ENCODE results near the gene SLC48A1.

SLC48A1 gene

GRCh38 chr12:47822401-47822800 lies 49.4 kb downstream of the SLC48A1 start:
- H3K4me3 ChIP-seq (ENCODE audit: control insufficient read depth, low read depth, low read length): no peak overlapping the region
- TF ChIP-seq CTCF (IDR thresholded peaks at IDR 0.05; ENCODE audit: control insufficient read depth, insufficient read depth, low read depth, low read length, missing control alignments): no peak
- DNase-seq (ENCODE audit: low read depth): no peak

- DNase-seq (ENCODE audit: low read depth): no peak
- H3K4me3 ChIP-seq (ENCODE audit: control insufficient read depth, low read depth, low read length): no peak overlapping the region
- TF ChIP-seq CTCF (IDR thresholded peaks at IDR 0.05; ENCODE audit: control insufficient read depth, insufficient read depth, low read depth, low read length, missing control alignments): no peak
These were observed 49.8 kb downstream of the SLC48A1 start for GRCh38 chr12:47822863-47823262.

- H3K4me3 ChIP-seq (ENCODE audit: control insufficient read depth, low read depth, low read length): no peak overlapping the region
- no peak for DNase-seq (ENCODE audit: low read depth)
- TF ChIP-seq CTCF (IDR thresholded peaks at IDR 0.05; ENCODE audit: control insufficient read depth, insufficient read depth, low read depth, low read length, missing control alignments): no peak
These were observed 50.5 kb downstream of the SLC48A1 start for GRCh38 chr12:47823422-47824086.

- no peak for TF ChIP-seq CTCF (IDR thresholded peaks at IDR 0.05; ENCODE audit: control insufficient read depth, insufficient read depth, low read depth, low read length, missing control alignments)
- DNase-seq (ENCODE audit: low read depth): no peak
- no peak overlapping the region for H3K4me3 ChIP-seq (ENCODE audit: control insufficient read depth, low read depth, low read length)
These were observed 51.2 kb downstream of the SLC48A1 start for GRCh38 chr12:47824198-47824597.

- no peak overlapping the region for H3K4me3 ChIP-seq (ENCODE audit: control insufficient read depth, low read depth, low read length)
- DNase-seq (ENCODE audit: low read depth): no peak
- TF ChIP-seq CTCF (IDR thresholded peaks at IDR 0.05; ENCODE audit: control insufficient read depth, insufficient read depth, low read depth, low read length, missing control alignments): no peak
These were observed 51.6 kb downstream of the SLC48A1 start for GRCh38 chr12:47824635-47825034.

GRCh38 chr12:47825173-47825639 lies 52.2 kb downstream of the SLC48A1 start:
- DNase-seq (ENCODE audit: low read depth): no peak
- no peak for TF ChIP-seq CTCF (IDR thresholded peaks at IDR 0.05; ENCODE audit: control insufficient read depth, insufficient read depth, low read depth, low read length, missing control alignments)

More at GRCh38 chr12:47825173-47825639, 52.2 kb downstream of the SLC48A1 start:
- no peak overlapping the region for H3K4me3 ChIP-seq (ENCODE audit: control insufficient read depth, low read depth, low read length)
